Activated CD8-positive, alpha-beta memory T cell treated with anti-CD3 and anti-CD28 coated beads for 36 hours (primary cell): Measurements from ENCODE around the gene MRGPRD. TPM values are rescaled to one million over a fixed set of nuclear protein-coding genes. Genes with fewer than 3 reads are reported as not detected.

Experiments
- CTCF ChIA-PET: fragments of 350-600 bp; sonication (Branson Sonifier 250); formaldehyde crosslinking; loops from one replicate; lab custom pipeline; 2021; ENCODE audit warnings: antibody characterized with exemption; lab: Charles Lee
- POLR2A ChIA-PET: fragments of 350-600 bp; sonication (Branson Sonifier 250); formaldehyde crosslinking; loops from one replicate; lab custom pipeline; 2021; ENCODE audit warnings: antibody characterized with exemption; lab: Charles Lee
- total RNA-seq, 2 experiments: library from RNA; stranded (reverse); gene quantifications; one replicate each; pipeline ENCODE4 v1.2.3, GENCODE V29; 2021

Gene MRGPRD
- total RNA-seq, 2 experiments from 2014 or later, result not detected

DNA sequence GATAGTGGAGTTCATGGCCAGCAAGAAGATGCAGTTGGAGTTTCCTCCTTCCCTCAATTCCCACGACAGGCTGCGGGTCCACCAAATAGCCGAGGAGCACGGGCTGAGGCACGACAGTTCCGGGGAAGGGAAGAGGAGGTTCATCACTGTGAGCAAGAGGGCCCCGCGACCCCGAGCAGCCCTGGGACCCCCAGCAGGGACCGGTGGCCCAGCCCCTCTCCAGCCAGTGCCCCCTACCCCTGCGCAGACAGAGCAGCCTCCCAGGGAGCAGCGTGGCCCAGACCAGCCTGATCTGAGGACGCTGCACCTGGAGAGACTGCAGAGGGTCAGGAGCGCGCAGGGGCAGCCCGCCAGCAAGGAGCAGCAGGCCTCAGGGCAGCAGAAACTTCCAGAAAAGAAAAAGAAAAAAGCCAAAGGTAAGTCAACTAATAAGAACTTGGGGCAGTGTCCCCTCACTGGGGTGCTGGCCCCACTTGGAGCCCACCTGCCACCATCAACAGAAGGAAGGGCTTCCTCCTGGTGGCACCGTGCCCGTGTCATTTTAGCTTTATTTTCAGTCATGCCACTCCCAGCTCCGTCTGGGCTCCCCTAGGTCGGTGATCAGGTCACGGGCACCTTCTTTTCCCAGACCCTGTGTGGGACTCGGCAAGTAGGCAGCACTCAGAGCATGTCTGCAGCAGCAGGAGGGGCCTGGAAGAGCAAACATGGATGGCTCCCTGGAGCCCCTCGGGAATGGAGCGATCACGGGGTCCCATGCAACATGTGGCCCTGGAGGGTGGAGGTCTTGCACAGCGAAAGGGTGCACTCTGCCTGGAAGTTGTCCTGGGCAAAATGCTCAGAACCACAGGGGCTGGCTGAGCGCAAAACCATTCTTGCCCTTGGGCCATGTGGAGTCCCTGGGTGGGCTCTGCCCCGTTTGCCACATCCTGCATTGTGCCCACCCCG, 43.8 kb downstream of the MRGPRD start:
- CTCF ChIA-PET, result no interaction called here

DNA sequence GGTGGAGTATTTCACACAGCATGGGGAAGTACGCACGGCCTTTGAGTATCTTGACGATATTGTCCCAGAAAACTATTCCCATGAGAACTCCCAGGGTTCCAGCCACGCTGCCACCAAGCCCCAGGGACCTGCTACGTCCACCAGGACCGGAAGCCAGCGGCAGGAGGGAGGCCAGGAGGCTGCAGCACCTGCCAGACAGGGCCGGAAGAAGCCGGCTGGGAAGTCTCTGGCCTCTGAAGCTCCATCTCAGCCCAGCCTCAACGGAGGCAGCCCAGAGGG, 44.5 kb downstream of the MRGPRD start:
- CTCF ChIA-PET, result no interaction called here

More for the DNA sequence above, 43.8 kb downstream of the MRGPRD start:
- POLR2A ChIA-PET, result no interaction called here

DNA sequence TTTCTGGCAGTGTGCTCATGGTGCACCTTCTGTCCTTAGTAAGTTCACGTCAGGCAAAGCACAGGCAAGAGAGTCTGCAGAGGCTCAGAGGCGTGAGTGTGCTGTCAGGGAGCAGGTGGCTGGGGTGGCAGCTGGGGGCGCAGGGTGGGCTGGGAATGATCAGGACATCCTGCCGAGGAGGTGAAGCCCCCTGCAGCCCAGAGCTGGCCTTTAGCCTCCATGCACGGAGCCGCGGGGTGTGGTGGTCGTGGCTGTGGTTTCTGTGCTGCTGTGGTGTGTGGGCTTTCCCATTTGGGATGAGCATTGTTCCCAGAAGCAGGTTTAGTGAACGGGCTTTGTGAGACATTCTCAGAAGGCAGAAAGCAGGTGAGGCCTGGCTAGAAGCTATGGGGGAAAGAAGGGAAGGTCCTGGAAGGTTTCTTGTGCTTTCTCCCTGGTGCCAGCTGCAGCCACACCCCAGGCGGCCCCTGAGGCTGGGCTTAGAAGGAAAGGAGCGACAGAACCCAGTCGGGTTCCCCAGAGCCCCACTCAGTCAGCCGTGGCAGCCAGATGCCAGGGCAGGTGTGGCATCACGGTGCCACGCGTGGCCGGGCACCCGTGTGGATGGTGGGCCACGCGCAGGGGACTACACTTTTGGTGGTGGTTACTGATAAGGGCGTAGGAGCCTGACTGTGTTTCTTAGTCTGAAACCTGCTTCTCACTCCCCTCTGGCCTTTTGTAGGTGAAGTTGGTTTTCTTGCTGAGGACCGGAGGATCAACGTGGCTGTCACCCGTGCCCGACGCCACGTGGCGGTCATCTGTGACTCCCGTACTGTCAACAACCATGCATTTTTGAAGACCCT, 45.0 kb downstream of the MRGPRD start:
- POLR2A ChIA-PET, result no interaction called here

More for the DNA sequence above, 44.5 kb downstream of the MRGPRD start:
- POLR2A ChIA-PET, result no interaction called here

DNA sequence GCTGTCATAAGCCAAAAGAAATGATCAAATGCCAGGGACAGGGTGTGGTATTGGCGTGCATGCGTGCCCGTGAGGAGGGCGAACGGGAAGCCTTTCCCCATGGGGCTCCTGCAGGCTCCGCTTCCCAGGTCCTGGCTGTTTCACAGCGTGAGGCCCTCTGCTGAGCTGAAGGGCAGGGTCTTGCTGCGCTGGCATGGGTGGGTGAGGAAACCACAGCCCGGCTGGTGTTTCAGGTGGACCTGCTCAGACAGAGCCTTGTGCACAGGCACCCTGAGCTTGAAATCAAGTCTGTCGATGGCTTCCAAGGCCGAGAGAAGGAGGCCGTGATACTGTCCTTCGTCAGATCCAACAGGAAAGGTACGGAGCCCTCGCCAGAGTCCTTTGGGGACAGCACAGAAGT, 45.7 kb downstream of the MRGPRD start:
- CTCF ChIA-PET, result no interaction called here
- POLR2A ChIA-PET, result no interaction called here

More for the DNA sequence above, 45.0 kb downstream of the MRGPRD start:
- CTCF ChIA-PET, result no interaction called here

DNA sequence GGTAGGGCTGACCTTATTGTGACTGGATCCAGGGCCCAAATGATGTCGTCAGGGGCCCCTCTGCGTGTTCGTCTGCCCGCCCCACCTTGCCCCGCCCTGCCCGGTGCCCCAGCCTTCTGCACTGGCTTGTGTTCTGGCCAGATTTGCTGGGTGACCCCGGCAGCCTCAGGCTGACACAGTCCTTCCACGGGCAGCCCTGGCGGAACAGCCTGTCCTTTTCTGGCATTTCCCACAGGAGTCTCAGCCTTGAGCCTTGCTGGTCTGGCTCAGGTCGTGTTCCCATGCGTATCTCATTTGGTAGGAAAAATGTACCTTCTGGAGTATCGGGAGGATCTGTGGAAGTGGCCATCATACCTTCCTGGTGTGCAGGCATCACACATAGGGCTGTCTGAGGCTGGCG, 46.1 kb downstream of the MRGPRD start:
- CTCF ChIA-PET, result no interaction called here
- POLR2A ChIA-PET, result no interaction called here

DNA sequence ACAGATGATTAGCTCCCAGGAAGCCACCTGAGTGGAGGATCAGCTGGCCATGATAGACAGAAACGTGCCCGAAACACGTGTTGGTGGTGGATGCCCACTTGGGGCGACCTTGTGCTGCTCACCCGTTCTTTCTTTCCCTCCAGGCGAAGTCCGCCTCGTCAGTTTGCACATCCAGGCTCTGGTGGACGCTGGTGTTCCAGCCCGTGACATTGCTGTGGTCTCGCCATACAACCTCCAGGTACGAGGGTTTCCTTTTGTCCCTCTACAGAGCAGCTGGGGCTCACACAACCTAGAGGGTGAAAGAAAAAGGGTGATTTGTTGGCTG, 46.5 kb downstream of the MRGPRD start:
- CTCF ChIA-PET, result no interaction called here
- POLR2A ChIA-PET, result no interaction called here

DNA sequence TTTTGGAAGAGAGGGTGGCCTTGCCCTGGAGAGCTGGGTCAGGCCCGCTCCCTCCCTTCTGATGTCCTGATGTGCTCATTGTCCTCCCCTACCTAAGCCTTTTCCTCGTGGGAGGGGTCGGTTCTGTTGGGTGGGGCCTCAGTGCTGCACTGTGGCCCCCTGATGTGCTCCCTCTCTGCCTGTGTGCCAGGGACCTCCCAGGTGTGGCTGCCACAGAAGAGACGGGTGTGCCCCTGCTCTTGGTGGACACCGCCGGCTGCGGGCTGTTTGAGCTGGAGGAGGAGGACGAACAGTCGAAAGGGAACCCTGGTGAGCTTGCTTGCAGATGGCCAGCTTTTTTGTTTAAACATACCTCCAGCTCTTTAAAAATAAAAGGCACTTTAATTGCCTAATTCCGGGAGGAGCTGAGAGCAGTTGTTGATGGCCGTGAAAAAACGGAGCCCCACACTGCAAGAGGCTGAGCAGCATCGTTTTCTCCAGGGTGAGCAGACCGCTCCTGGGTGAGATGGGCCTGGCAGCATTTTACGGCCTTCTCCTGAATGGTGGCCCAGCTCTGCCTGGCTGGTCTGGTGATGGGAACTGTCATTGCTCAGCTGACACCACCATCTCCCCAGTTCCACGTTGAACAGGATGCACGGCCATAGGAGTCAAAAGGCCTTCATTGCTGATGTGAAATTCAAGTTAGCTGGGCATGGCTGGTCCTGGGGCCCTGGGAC, 47.0 kb downstream of the MRGPRD start:
- CTCF ChIA-PET, result no interaction called here
- POLR2A ChIA-PET, result no interaction called here

DNA sequence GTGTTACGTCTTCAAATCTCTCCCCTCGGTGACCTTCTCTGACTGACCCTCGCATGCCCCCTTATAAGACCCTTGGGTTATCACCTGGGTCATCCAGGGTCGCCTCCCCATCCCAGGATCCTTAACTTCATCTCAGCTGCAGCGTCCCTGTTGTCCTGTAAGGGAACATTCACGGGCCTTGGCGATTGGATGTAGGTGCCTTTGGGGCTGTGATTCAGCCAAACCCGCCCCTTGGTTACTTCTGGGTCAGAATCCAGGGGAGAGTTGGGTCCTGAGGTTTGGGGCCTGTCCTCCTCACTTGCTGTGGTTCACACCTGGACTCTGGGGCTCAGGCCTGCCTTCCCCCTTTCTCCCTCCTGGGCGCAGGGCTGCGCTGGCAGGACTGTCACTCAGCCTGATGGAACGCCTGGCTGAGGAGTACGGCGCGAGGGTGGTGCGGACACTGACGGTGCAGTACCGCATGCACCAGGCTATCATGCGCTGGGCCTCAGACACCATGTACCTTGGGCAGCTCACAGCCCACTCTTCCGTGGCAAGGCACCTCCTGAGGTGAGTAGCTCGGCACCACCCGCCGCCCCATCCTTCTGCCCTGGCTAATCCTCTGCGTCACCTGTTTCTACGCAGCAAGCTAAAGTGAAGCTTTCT, 47.7 kb downstream of the MRGPRD start:
- POLR2A ChIA-PET, result no interaction called here
- CTCF ChIA-PET, result no interaction called here

DNA sequence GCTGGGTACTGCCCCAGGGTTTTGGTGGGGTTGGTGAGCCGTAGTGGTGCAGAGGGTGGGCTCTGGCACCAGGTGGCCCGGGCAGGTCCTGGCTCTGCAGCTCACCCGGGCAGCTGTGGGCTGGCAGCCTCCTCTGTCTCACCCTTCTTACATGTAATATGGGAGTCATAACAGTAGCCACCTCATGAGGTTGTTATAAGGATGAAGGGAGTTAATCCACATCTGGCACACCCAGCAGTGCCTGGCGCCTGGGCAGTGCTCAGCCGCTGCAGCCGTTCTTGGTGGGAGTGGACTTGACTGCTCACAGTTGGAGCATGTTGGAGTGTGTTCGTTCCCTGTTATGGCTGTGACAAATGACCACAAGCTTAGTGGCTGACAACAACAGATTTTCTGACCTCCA, 48.4 kb downstream of the MRGPRD start:
- ChIA-PET POLR2A (no interaction called here), CTCF (no interaction called here)

DNA sequence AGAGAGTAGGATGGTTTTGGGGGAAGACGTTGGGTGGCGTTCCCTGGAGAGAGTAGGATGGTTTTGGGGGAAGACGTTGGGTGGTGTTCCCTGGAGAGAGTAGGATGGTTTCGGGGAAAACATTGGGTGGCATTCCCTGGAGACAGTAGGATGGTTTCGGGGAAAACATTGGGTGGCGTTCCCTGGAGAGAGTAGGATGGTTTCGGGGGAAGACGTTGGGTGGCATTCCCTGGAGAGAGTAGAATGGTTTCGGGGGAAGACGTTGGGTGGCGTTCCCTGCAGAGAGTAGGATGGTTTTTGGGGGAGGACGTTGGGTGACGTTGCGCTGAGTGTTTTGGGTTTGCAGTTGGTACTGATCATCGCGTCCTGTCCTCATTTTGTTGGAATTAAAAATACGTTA, 48.9 kb downstream of the MRGPRD start:
- ChIA-PET POLR2A (no interaction called here), CTCF (no interaction called here)

DNA sequence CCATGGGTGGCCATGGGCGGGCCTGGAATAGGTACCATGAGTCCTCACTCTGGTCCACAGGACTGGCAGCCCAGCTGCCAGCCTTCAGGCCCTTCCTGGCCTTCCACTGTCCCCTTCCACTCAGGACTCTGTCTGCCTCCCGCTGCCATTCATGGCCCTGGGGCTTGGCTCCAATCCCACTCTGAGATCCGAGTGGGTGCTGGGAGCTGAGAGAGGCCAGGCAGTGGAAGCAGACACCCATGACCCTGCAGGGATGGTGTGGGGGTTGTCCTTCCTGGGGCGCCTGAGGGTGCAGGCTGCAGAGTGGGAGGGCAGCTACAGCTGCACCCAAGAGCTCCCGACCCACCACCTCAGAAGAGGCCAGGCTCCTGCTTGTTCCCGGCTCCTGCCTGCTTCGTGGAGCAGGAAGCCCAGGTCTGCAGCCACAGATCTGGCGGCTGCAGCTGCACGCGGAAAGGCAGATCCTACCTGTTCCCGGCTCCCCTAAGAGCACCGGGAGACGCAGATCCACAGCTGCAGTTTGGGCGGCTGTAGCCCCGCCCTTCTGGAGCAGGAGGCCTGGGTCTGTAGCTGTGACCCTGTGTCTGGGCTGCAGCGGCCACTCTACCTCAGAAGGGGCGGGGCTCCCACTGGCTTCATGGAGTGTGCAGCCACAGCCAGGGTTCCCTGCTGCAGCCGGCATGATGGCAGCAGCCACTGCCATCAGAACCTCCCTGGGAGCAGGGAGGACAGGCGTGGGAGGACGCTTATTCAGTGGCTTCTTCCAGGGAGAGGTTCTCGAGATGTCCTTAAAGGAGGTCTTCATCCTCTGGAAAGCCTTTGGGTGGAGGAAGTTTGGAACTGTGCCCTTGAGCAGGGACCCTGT, 49.6 kb downstream of the MRGPRD start:
- CTCF ChIA-PET, result no interaction called here
- POLR2A ChIA-PET, result no interaction called here

Other genes starting within 250 kb of the MRGPRD start
- gene TESMIN, start 229.5 kb downstream of the MRGPRD start, total RNA-seq, result 1 to 10 TPM in 1 of 2 experiments, under 1 TPM in 1; 0.94 to 1.7 TPM
- gene CPT1A, start 139.1 kb downstream of the MRGPRD start, total RNA-seq, result 10 to 100 TPM; 21.3 to 24.6 TPM
- 100 to 1,000 TPM; 106 to 121 TPM for gene MRPL21, start 77.2 kb downstream of the MRGPRD start, total RNA-seq
- gene IGHMBP2, start 77.1 kb downstream of the MRGPRD start, total RNA-seq, result 10 to 100 TPM; 26.3 to 34.5 TPM
- gene MRGPRF, start 32.3 kb upstream of the MRGPRD start, total RNA-seq, result not detected
- 10 to 100 TPM; 12.7 to 14.4 TPM for gene TPCN2, start 67.9 kb upstream of the MRGPRD start, total RNA-seq
- 1 to 10 TPM in 1 of 2 experiments, under 1 TPM in 1; 0.94 to 1.1 TPM for gene SMIM38, start 174.9 kb upstream of the MRGPRD start, total RNA-seq